ENCODE data around the gene GOLGB1.

The GOLGB1 gene

DNA sequence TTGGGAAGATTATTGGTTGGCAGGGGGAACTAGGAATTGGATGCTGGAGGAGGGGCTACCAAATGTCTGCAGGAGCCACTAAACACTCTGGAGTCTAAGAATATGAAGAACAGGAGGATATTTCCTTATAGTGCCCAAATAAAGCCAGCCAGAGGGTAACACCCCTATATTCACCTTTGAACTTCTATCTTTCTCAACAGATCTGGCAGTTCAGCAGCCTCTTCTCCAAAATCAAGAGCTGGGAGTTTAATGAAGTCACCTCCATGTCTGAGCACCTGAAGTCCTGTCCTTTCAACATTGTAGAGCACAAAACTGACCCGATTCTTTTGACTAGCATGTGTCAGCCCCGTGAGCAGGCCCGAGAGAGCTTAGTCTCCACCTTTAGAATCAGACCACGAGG lies 123.0 kb downstream of the GOLGB1 start:
- DNase-seq: no peak

- no peak for DNase-seq
Observed at GRCh38 chr3:121624147-121624899, 125.2 kb downstream of the GOLGB1 start.

DNA sequence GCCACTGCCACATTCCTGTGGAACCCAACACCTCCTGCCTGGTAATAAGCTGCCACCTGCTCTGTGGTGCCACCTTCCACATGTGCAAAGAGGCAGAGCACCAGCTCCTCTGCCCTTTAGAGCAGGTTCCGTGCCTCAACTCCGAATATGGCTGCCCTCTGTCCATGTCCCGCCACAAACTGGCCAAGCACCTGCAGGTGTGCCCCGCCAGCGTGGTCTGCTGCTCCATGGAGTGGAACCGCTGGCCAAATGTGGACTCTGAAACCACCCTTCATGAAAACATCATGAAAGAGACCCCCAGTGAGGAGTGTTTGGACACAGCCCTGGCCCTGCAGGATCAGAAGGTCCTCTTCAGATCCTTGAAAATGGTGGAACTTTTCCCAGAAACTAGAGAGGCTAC lies 128.1 kb downstream of the GOLGB1 start:
- no peak for DNase-seq

GRCh38 chr3:121619691-121620090 lies 129.8 kb downstream of the GOLGB1 start:
- DNase-seq: no peak
